HepG2 (cell line): ENCODE results near the gene LCAT. TPM values are rescaled to one million over a fixed set of nuclear protein-coding genes. Genes with fewer than 3 reads are reported as not detected.

Experiments
- DNMT1 ChIP-seq: sonication (generic); formaldehyde crosslinking; IDR thresholded peaks from 2 replicates; pipeline ENCODE4 v1.5.1; 2020; ENCODE audit warnings: mild to moderate bottlenecking, missing genetic modification reagents
- GABPB1 ChIP-seq: IDR thresholded peaks from 2 replicates; pipeline ENCODE4 v1.6.1; 2016; ENCODE audit warnings: mild to moderate bottlenecking, missing genetic modification reagents, moderate library complexity, missing compliant biosample characterization
- HNRNPK ChIP-seq: fragments of 200-400 bp; formaldehyde crosslinking; IDR thresholded peaks from 2 replicates; pipeline ENCODE4 v1.6.1; 2018; ENCODE audit warnings: low read length, low read depth, moderate library complexity, mild to moderate bottlenecking; ENCODE audit not compliant: poor library complexity, severe bottlenecking
- IKZF1 ChIP-seq: fragments of 450-650 bp; IDR thresholded peaks from 2 replicates; pipeline ENCODE4 v1.7.1; 2016
- LCORL ChIP-seq, 2 experiments: fragments of 450-650 bp in 1 of 2; sonication (generic) in 1 of 2; formaldehyde crosslinking in 1 of 2; IDR thresholded peaks; 2 replicates each; pipeline versions ENCODE4 v1.5.0 to v1.6.1; 2017 to 2020; ENCODE audit warnings: antibody characterized with exemption in 1 of 2, missing genetic modification reagents in 1 of 2
- MYNN ChIP-seq: sonication (generic); formaldehyde crosslinking; IDR thresholded peaks from 2 replicates; pipeline ENCODE4 v1.4.0; 2020; ENCODE audit warnings: mild to moderate bottlenecking, low read depth, missing genetic modification reagents
- RARA ChIP-seq: IDR thresholded peaks from 2 replicates; pipeline ENCODE4 v1.6.1; 2016; ENCODE audit warnings: missing genetic modification reagents, missing compliant biosample characterization
- SCMH1 ChIP-seq: sonication (generic); formaldehyde crosslinking; IDR thresholded peaks from 2 replicates; pipeline ENCODE4 v1.9.0; 2021; ENCODE audit warnings: missing genetic modification reagents, mild to moderate bottlenecking, borderline replicate concordance
- SMARCC2 ChIP-seq: fragments of 450-650 bp; IDR thresholded peaks from 2 replicates; pipeline ENCODE4 v1.6.1; 2017; ENCODE audit warnings: antibody characterized with exemption, mild to moderate bottlenecking
- SOX6 ChIP-seq, 2 experiments: fragments of 450-650 bp in 1 of 2; sonication (generic) in 1 of 2; formaldehyde crosslinking in 1 of 2; IDR thresholded peaks; 2 replicates each; pipeline versions ENCODE4 v1.4.0 to v1.6.1; 2017 to 2020; ENCODE audit warnings: antibody characterized with exemption in 1 of 2, mild to moderate bottlenecking in 1 of 2, missing genetic modification reagents in 1 of 2
- TAF1 ChIP-seq: sonication (generic); formaldehyde crosslinking; IDR thresholded peaks from 2 replicates; pipeline ENCODE4 v1.4.0; 2020; ENCODE audit warnings: missing genetic modification reagents
- ZFP36L2 ChIP-seq: sonication (generic); formaldehyde crosslinking; IDR thresholded peaks from 2 replicates; pipeline ENCODE4 v1.4.0; 2020; ENCODE audit warnings: missing genetic modification reagents
- ZNF224 ChIP-seq: sonication (generic); formaldehyde crosslinking; IDR thresholded peaks from 2 replicates; pipeline ENCODE4 v1.5.0; 2020; ENCODE audit warnings: mild to moderate bottlenecking, missing genetic modification reagents
- ZNF33A ChIP-seq: sonication (generic); formaldehyde crosslinking; IDR thresholded peaks from 2 replicates; pipeline ENCODE4 v1.5.1; 2020; ENCODE audit warnings: missing genetic modification reagents, mild to moderate bottlenecking, moderate library complexity, borderline replicate concordance
- ZNF343 ChIP-seq: sonication (generic); formaldehyde crosslinking; IDR thresholded peaks from 2 replicates; pipeline ENCODE4 v1.4.0; 2020; ENCODE audit warnings: mild to moderate bottlenecking, missing genetic modification reagents
- ZNF7 ChIP-seq: IDR thresholded peaks from 2 replicates; pipeline ENCODE4 v1.6.1; 2016; ENCODE audit warnings: missing biosample characterization, missing genetic modification reagents
- ZNF788 ChIP-seq: sonication (generic); formaldehyde crosslinking; IDR thresholded peaks from 2 replicates; pipeline ENCODE4 v1.5.0; 2020; ENCODE audit warnings: mild to moderate bottlenecking, missing genetic modification reagents, borderline replicate concordance
- polyA plus RNA-seq, 8 experiments: library from polyadenylated mRNA; depleted of rRNA in 3 of 8; stranded (reverse) in 7 of 8; unstranded in 1 of 8; fragments of >200 nt; fragmentation: Illumina TruSeq in 4 of 8; extraction: Trizol in 4 of 8; gene quantifications; 2 replicates each; pipeline versions ENCODE4 v1.2.1 to v1.2.3, GENCODE V29; 2011 to 2016; ENCODE audit warnings: low read depth in 4 of 8, missing spikeins in 1 of 8, mixed read lengths in 1 of 8; ENCODE audit not compliant: insufficient read depth in 1 of 8
- total RNA-seq, 5 experiments: library from RNA; depleted of rRNA; stranded (reverse); fragments of >200 nt; fragmentation: Illumina TruSeq; extraction: Trizol; gene quantifications; 2 replicates each; pipeline ENCODE4 v1.2.3, GENCODE V29; 2016; ENCODE audit warnings: low read depth in 1 of 5
- TF ChIP-seq, protein P1 (sequence below): sonication (generic); formaldehyde crosslinking; IDR thresholded peaks from 2 replicates; pipeline ENCODE4 v1.4.0; 2020; ENCODE audit warnings: mild to moderate bottlenecking, missing genetic modification reagents, borderline replicate concordance
- TF ChIP-seq, protein P2 (sequence below): sonication (generic); formaldehyde crosslinking; conservative IDR thresholded peaks from 2 replicates; pipeline ENCODE4 v1.8.0; 2022; ENCODE audit warnings: low read depth, missing genetic modification reagents
- TF ChIP-seq, protein P3 (sequence below), 2 experiments: sonication (generic) in 1 of 2; formaldehyde crosslinking in 1 of 2; IDR thresholded peaks; 2 replicates each; pipeline versions ENCODE4 v1.4.0 to v1.6.1; 2018 to 2020; ENCODE audit warnings: missing genetic modification reagents in 2 of 2, borderline replicate concordance in 1 of 2, low read depth in 1 of 2, mild to moderate bottlenecking in 1 of 2, missing biosample characterization in 1 of 2
- TF ChIP-seq, protein P4 (sequence below): sonication (generic); formaldehyde crosslinking; IDR thresholded peaks from 2 replicates; pipeline ENCODE4 v1.5.0; 2020; ENCODE audit warnings: missing genetic modification reagents, mild to moderate bottlenecking, borderline replicate concordance

LCAT gene
- total and polyA plus RNA-seq, 2 of the 13 experiments (the other 11 are each of a cell fraction or from before 2014, with no cell fraction given): 36.1 to 38.9 TPM

DNA sequence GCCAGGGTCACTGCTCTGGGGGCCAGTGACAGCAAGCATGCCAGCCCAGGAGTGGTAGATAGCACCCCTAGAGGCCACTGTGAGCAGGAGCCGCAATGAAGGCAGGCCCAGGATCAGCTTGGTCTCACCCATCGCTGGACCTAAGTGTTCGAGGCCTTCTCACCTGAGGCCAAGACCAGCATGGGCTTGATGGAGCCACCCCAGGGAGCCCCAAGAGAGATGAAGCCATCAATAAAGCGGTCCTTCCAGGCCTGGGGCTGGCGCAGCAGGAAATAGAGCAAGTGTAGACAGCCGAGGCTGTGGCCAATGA is 1.8 kb downstream of the LCAT start (continued):
- TF ChIP-seq, protein P1, sequence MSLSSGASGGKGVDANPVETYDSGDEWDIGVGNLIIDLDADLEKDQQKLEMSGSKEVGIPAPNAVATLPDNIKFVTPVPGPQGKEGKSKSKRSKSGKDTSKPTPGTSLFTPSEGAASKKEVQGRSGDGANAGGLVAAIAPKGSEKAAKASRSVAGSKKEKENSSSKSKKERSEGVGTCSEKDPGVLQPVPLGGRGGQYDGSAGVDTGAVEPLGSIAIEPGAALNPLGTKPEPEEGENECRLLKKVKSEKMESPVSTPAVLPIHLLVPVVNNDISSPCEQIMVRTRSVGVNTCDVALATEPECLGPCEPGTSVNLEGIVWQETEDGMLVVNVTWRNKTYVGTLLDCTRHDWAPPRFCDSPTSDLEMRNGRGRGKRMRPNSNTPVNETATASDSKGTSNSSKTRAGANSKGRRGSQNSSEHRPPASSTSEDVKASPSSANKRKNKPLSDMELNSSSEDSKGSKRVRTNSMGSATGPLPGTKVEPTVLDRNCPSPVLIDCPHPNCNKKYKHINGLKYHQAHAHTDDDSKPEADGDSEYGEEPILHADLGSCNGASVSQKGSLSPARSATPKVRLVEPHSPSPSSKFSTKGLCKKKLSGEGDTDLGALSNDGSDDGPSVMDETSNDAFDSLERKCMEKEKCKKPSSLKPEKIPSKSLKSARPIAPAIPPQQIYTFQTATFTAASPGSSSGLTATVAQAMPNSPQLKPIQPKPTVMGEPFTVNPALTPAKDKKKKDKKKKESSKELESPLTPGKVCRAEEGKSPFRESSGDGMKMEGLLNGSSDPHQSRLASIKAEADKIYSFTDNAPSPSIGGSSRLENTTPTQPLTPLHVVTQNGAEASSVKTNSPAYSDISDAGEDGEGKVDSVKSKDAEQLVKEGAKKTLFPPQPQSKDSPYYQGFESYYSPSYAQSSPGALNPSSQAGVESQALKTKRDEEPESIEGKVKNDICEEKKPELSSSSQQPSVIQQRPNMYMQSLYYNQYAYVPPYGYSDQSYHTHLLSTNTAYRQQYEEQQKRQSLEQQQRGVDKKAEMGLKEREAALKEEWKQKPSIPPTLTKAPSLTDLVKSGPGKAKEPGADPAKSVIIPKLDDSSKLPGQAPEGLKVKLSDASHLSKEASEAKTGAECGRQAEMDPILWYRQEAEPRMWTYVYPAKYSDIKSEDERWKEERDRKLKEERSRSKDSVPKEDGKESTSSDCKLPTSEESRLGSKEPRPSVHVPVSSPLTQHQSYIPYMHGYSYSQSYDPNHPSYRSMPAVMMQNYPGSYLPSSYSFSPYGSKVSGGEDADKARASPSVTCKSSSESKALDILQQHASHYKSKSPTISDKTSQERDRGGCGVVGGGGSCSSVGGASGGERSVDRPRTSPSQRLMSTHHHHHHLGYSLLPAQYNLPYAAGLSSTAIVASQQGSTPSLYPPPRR (CRISPR knock-in tag): no peak; the same call in 1 of the 2 replicates
- no peak for TF ChIP-seq SMARCC2
- no peak for TF ChIP-seq TAF1 (CRISPR knock-in tag)
- no peak for TF ChIP-seq HNRNPK
- TF ChIP-seq, protein P2, sequence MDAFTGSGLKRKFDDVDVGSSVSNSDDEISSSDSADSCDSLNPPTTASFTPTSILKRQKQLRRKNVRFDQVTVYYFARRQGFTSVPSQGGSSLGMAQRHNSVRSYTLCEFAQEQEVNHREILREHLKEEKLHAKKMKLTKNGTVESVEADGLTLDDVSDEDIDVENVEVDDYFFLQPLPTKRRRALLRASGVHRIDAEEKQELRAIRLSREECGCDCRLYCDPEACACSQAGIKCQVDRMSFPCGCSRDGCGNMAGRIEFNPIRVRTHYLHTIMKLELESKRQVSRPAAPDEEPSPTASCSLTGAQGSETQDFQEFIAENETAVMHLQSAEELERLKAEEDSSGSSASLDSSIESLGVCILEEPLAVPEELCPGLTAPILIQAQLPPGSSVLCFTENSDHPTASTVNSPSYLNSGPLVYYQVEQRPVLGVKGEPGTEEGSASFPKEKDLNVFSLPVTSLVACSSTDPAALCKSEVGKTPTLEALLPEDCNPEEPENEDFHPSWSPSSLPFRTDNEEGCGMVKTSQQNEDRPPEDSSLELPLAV: no peak
- TF ChIP-seq, protein P3, sequence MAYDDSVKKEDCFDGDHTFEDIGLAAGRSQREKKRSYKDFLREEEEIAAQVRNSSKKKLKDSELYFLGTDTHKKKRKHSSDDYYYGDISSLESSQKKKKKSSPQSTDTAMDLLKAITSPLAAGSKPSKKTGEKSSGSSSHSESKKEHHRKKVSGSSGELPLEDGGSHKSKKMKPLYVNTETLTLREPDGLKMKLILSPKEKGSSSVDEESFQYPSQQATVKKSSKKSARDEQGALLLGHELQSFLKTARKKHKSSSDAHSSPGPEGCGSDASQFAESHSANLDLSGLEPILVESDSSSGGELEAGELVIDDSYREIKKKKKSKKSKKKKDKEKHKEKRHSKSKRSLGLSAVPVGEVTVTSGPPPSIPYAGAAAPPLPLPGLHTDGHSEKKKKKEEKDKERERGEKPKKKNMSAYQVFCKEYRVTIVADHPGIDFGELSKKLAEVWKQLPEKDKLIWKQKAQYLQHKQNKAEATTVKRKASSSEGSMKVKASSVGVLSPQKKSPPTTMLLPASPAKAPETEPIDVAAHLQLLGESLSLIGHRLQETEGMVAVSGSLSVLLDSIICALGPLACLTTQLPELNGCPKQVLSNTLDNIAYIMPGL (CRISPR knock-in tag; IDR thresholded peaks at IDR 0.05; ENCODE audit: borderline replicate concordance in 1 of 2, low read depth in 1 of 2): peak in 1 of 2 experiments; percentile 62; a peak in 2 of 4 replicates
- no peak for TF ChIP-seq ZNF7 (CRISPR knock-in tag)
- no peak for TF ChIP-seq SOX6 (IDR thresholded peaks at IDR 0.05)
- no peak for TF ChIP-seq SOX6 (CRISPR knock-in tag; IDR thresholded peaks at IDR 0.05)
- TF ChIP-seq IKZF1: no peak
- TF ChIP-seq ZNF343: no peak
- peak; percentile 16; the same call in 1 of the 2 replicates for TF ChIP-seq ZNF224 (CRISPR knock-in tag)
- peak; percentile 17; the same call in 1 of the 2 replicates for TF ChIP-seq ZNF788 (CRISPR knock-in tag)
- no peak for TF ChIP-seq LCORL (IDR thresholded peaks at IDR 0.05)
- no peak for TF ChIP-seq LCORL (CRISPR knock-in tag; IDR thresholded peaks at IDR 0.05)
- TF ChIP-seq, protein P4, sequence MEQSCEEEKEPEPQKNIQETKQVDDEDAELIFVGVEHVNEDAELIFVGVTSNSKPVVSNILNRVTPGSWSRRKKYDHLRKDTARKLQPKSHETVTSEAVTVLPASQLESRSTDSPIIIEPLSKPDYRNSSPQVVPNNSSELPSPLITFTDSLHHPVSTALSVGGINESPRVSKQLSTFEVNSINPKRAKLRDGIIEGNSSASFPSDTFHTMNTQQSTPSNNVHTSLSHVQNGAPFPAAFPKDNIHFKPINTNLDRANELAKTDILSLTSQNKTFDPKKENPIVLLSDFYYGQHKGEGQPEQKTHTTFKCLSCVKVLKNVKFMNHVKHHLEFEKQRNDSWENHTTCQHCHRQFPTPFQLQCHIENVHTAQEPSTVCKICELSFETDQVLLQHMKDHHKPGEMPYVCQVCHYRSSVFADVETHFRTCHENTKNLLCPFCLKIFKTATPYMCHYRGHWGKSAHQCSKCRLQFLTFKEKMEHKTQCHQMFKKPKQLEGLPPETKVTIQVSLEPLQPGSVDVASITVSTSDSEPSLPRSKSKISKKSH: 0 out of 2 replicates have a peak, but pooled peaks have one; percentile 13
- TF ChIP-seq MYNN (CRISPR knock-in tag): no peak; the same call in 1 of the 2 replicates
- TF ChIP-seq DNMT1 (CRISPR knock-in tag): no peak
- no peak for TF ChIP-seq ZFP36L2
- 0 out of 2 replicates have a peak, but pooled peaks have one; percentile 15 for TF ChIP-seq GABPB1 (CRISPR knock-in tag)
- TF ChIP-seq RARA (CRISPR knock-in tag): no peak
- no peak for TF ChIP-seq SCMH1 (CRISPR knock-in tag)
- no peak for TF ChIP-seq ZNF33A
